Endothelial cell of umbilical vein (primary cell): Measurements from ENCODE around the gene BRI3. TPM values are rescaled to one million over a fixed set of nuclear protein-coding genes. Genes with fewer than 3 reads are reported as not detected.

Experiments
- BruUV-seq: library from RNA; stranded (reverse); fragments of 400-500 nt; replicated peaks from 2 replicates; lab custom pipeline; 2021; lab: Mats Ljungman, UMichigan
- CTCF ChIA-PET: fragments of 300-600, 350-600 bp; sonication (Branson Sonifier 250); formaldehyde crosslinking; loops from one replicate; lab custom pipeline; 2021; ENCODE audit warnings: antibody characterized with exemption, inconsistent platforms; lab: Charles Lee
- POLR2A ChIA-PET: fragments of 300-600, 350-600 bp; sonication (Branson Sonifier 250); formaldehyde crosslinking; loops from one replicate; lab custom pipeline; 2021; ENCODE audit warnings: antibody characterized with exemption, inconsistent platforms; lab: Charles Lee
- DNase-seq: peaks from one replicate; pipeline ENCODE4 v3.0.0-alpha.2; 2011; ENCODE audit warnings: low read depth, low spot score
- FAIRE-seq: peaks from 2 replicates; lab custom pipeline; 2011; peaks lifted over from hg19 to GRCh38; lab: Jason Lieb, UNC
- H2AFZ ChIP-seq: 2 replicates; pipeline ENCODE4 v1.6.0; 2012; ENCODE audit warnings: low read depth, low read length, control low read depth, inconsistent platforms
- H3K27ac ChIP-seq: 2 replicates; pipeline ENCODE4 v1.5.1; 2011; ENCODE audit warnings: low read depth, mild to moderate bottlenecking, control low read depth, low read length, moderate library complexity; ENCODE audit not compliant: insufficient read depth
- H3K27me3 ChIP-seq, 2 experiments: 2 replicates each; pipeline versions ENCODE4 v1.6.0 to v1.6.1; 2011; ENCODE audit warnings: low read length in 2 of 2, mixed read lengths in 1 of 2; ENCODE audit not compliant: control insufficient read depth in 2 of 2, insufficient read depth in 2 of 2
- H3K36me3 ChIP-seq, 2 experiments: 2 replicates in 1 of 2; 3 replicates in 1 of 2; pipeline ENCODE4 v1.5.1; 2011; ENCODE audit warnings: low read length in 2 of 2, mild to moderate bottlenecking in 1 of 2, moderate library complexity in 1 of 2; ENCODE audit not compliant: control insufficient read depth in 2 of 2, insufficient read depth in 2 of 2; ENCODE audit errors: extremely low read depth in 1 of 2
- H3K4me1 ChIP-seq: 3 replicates; pipeline ENCODE4 v1.5.1; 2011; ENCODE audit warnings: mild to moderate bottlenecking, low read length; ENCODE audit not compliant: control insufficient read depth, insufficient read depth; ENCODE audit errors: extremely low read depth
- H3K4me2 ChIP-seq: 2 replicates; pipeline ENCODE4 v1.6.1; 2011; ENCODE audit warnings: low read length, control low read depth, mixed read lengths; ENCODE audit not compliant: insufficient read depth
- H3K4me3 ChIP-seq, 3 experiments: fragments of 200-600 bp in 1 of 3; sonication (generic), shearing (Covaris generic) in 1 of 3; replicated peaks in 1 of 3; 2 replicates each; pipeline ENCODE4 v1.5.1; 2011 to 2016; ENCODE audit warnings: control low read depth in 3 of 3, low read length in 3 of 3, mild to moderate bottlenecking in 2 of 3, inconsistent platforms in 1 of 3, low read depth in 1 of 3, moderate library complexity in 1 of 3; ENCODE audit not compliant: insufficient read depth in 1 of 3
- H3K79me2 ChIP-seq: 2 replicates; pipeline ENCODE4 v1.6.0; 2012; ENCODE audit warnings: low read length, inconsistent platforms; ENCODE audit not compliant: control insufficient read depth, insufficient read depth
- H3K9ac ChIP-seq: replicated peaks from 2 replicates; pipeline ENCODE3; 2011; ENCODE audit warnings: low read length, control low read depth; ENCODE audit not compliant: insufficient read depth; ENCODE audit errors: extremely low read depth
- H3K9me1 ChIP-seq: replicated peaks from 3 replicates; pipeline ENCODE4 v1.6.0; 2011; ENCODE audit warnings: mild to moderate bottlenecking, low read length; ENCODE audit not compliant: control insufficient read depth, insufficient read depth; ENCODE audit errors: extremely low read depth
- H3K9me3 ChIP-seq: replicated peaks from 2 replicates; pipeline ENCODE4 v1.5.1; 2012; ENCODE audit warnings: low read length, inconsistent platforms; ENCODE audit not compliant: control insufficient read depth, insufficient read depth
- H4K20me1 ChIP-seq: replicated peaks from 2 replicates; pipeline ENCODE3; 2011; ENCODE audit warnings: mild to moderate bottlenecking, low read length; ENCODE audit not compliant: control insufficient read depth, insufficient read depth; ENCODE audit errors: extremely low read depth
- CTCF ChIP-seq, 2 donors: IDR thresholded peaks; 1 replicate in 1 of 2; 2 replicates in 1 of 2; pipeline ENCODE4 v1.5.1; 2011; ENCODE audit warnings: low read length in 2 of 2, mild to moderate bottlenecking in 2 of 2, moderate library complexity in 2 of 2, control low read depth in 1 of 2, inconsistent platforms in 1 of 2, low read depth in 1 of 2; ENCODE audit not compliant: insufficient read depth in 1 of 2; ENCODE audit errors: extremely low read depth in 1 of 2
- FOS ChIP-seq: IDR thresholded peaks from 2 replicates; pipeline ENCODE4 v1.6.1; 2011; ENCODE audit warnings: mild to moderate bottlenecking, low read length, moderate library complexity, borderline replicate concordance; ENCODE audit not compliant: insufficient read depth
- GATA2 ChIP-seq: IDR thresholded peaks from 2 replicates; pipeline ENCODE4 v1.7.0; 2011; ENCODE audit warnings: low read depth, mild to moderate bottlenecking, moderate library complexity, mixed read lengths, low read length; ENCODE audit not compliant: insufficient read length, insufficient read depth
- JUN ChIP-seq: IDR thresholded peaks from 2 replicates; pipeline ENCODE4 v1.6.1; 2011; ENCODE audit warnings: borderline replicate concordance, low read depth; ENCODE audit not compliant: insufficient read length, insufficient read depth
- MYC ChIP-seq: IDR thresholded peaks from one replicate; pipeline ENCODE4 v1.6.1; 2011; ENCODE audit warnings: mild to moderate bottlenecking, low read depth, low read length
- POLR2A ChIP-seq: IDR thresholded peaks from 2 replicates; pipeline ENCODE4 v1.6.1; 2012; ENCODE audit warnings: low read depth, mild to moderate bottlenecking, control low read depth, low read length
- POLR2AphosphoS5 ChIP-seq: IDR thresholded peaks from 2 replicates; pipeline ENCODE4 v1.6.1; 2012; ENCODE audit warnings: low read depth, mild to moderate bottlenecking, control low read depth, low read length, moderate library complexity; ENCODE audit not compliant: insufficient read depth
- dilution Hi-C: fragments of 300-500 bp; cut with MboI; formaldehyde crosslinking; loops from one replicate; pipeline ENCODE4 v1.15.0; 2019; ENCODE audit warnings: low sequenced_read_pairs; ENCODE audit not compliant: extremely low pct_ligation_motif_present
- intact Hi-C: fragments of 100-400 bp; cut with micrococcal nuclease; formaldehyde crosslinking; loops from one replicate; pipeline ENCODE4 v1.10.0; 2022
- polyA plus RNA-seq, 4 experiments: library from polyadenylated mRNA; depleted of rRNA in 3 of 4; stranded (reverse) in 3 of 4; unstranded in 1 of 4; fragments of >200 nt; gene quantifications; 2 replicates each; pipeline versions ENCODE4 v1.2.1 to v1.2.3, GENCODE V29; 2011 to 2012; ENCODE audit warnings: missing spikeins in 1 of 4
- total RNA-seq: library from RNA; stranded (reverse); gene quantifications from 2 replicates; pipeline ENCODE4 v1.2.3, GENCODE V29; 2021
- TF ChIP-seq, protein P1 (sequence below): IDR thresholded peaks from 2 replicates; pipeline ENCODE4 v1.6.1; 2011; ENCODE audit not compliant: insufficient read depth, insufficient read length

The BRI3 gene
- total and polyA plus RNA-seq, 2 donors (not counting 3 experiments of a cell fraction or from before 2014, with no cell fraction given): 214 to 317 TPM

DNA sequence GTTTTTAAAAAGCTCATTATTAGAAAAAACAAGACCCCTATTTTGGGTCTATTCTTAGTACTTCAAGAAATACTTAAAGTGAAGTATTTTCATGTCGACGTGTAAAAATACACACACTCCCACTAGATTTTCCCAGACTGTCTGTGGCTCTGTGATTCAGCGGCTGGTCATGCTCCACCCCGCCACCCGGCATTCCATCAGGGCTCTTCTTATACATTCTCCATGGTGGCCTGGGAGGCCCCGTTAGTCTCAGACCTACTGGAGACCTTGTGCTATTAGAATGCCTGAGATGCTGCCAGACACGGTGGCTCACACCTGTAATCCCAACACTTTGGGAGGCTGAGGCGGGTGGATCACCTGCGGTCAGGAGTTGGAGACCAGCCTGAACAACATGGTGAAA lies 42.5 kb upstream of the BRI3 start:
- no peak for FAIRE-seq
- no peaks in the 10 kb centered on the region for H3K4me1 ChIP-seq
- no peak overlapping the region for H3K4me2 ChIP-seq
- no peaks in the 10 kb centered on the region for H3K9me1 ChIP-seq
- intact Hi-C loops: no loop called here
- H2AFZ ChIP-seq: no peak overlapping the region
- no peak overlapping the region for H3K9ac ChIP-seq
- no peaks in the 10 kb centered on the region for H3K79me2 ChIP-seq
- BruUV-seq: no TSS peak
- H3K4me3 ChIP-seq: no peak overlapping the region
- H3K27ac ChIP-seq: no peak overlapping the region
- ChIA-PET POLR2A (no interaction called here), CTCF (interaction anchor here (1.4 kb wide), 1 partner anchor 217 kb away, joined by 4 read pairs; no protein-coding TSS in a partner anchor)
- no peaks in the 10 kb centered on the region for H3K27me3 ChIP-seq
- DNase-seq: no peak
- no peaks in the 10 kb centered on the region for H3K9me3 ChIP-seq
- TF ChIP-seq GATA2 (no peak), CTCF (IDR thresholded peaks at IDR 0.05; ENCODE audit: extremely low read depth in 1 of 2, insufficient read depth in 1 of 2, low read depth in 1 of 2, low read length in 2 of 2) (no peak), POLR2A (no peak), POLR2AphosphoS5 (no peak), JUN (no peak), FOS (no peak), MYC (no peak)
- TF ChIP-seq, protein P1, sequence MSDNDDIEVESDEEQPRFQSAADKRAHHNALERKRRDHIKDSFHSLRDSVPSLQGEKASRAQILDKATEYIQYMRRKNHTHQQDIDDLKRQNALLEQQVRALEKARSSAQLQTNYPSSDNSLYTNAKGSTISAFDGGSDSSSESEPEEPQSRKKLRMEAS: no peak
- peaks cover 8 to 28% of the 10 kb centered on the region in 2 experiments for H3K36me3 ChIP-seq
- no peaks in the 10 kb centered on the region for H4K20me1 ChIP-seq
- dilution Hi-C loops: no loop called here
